GM18508 (cell line): ENCODE measurements around the gene RPL13.
"Not testable (repeated sequence)": the region's sequence is repeated elsewhere in the genome, so short reads cannot be mapped to it uniquely, and the experiment has no call there.

Source experiments
- ATAC-seq: cut with Tn5 transposase; IDR thresholded peaks from one replicate; pipeline ENCODE4 v1.9.1; 2021; ENCODE audit warnings: moderate number of reproducible peaks; ENCODE audit not compliant: insufficient read depth, unreplicated experiment

The RPL13 gene

GRCh38 chr16:89561884-89562599 is 1.6 kb downstream of the RPL13 start:
- ATAC-seq = no peak

- ATAC-seq = no peak
These were observed 2.5 kb downstream of the RPL13 start for GRCh38 chr16:89562939-89563338.

GRCh38 chr16:89563639-89564392 is 3.3 kb downstream of the RPL13 start:
- ATAC-seq = no peak

GRCh38 chr16:89564476-89565255 is 4.2 kb downstream of the RPL13 start:
- ATAC-seq = no peak

- ATAC-seq = no peak
These were observed 4.7 kb downstream of the RPL13 start for GRCh38 chr16:89565256-89565505.

- no peak for ATAC-seq
These were observed 5.3 kb downstream of the RPL13 start for GRCh38 chr16:89565506-89566372.

- ATAC-seq = no peak
These were observed 7.4 kb downstream of the RPL13 start for GRCh38 chr16:89567656-89568594.

- ATAC-seq = no peak
These were observed 9.2 kb downstream of the RPL13 start for GRCh38 chr16:89569506-89570341.

- no peak for ATAC-seq
These were observed 10.0 kb downstream of the RPL13 start for GRCh38 chr16:89570342-89570923.

GRCh38 chr16:89570983-89571598 is 10.6 kb downstream of the RPL13 start:
- ATAC-seq = not testable (repeated sequence)

- no peak for ATAC-seq
These were observed 11.2 kb downstream of the RPL13 start for GRCh38 chr16:89571636-89572035.

- ATAC-seq = no peak
These were observed 11.6 kb downstream of the RPL13 start for GRCh38 chr16:89572073-89572484.

GRCh38 chr16:89572485-89573205 is 12.2 kb downstream of the RPL13 start:
- ATAC-seq = no peak

GRCh38 chr16:89573826-89574680 is 13.6 kb downstream of the RPL13 start:
- ATAC-seq = no peak

GRCh38 chr16:89574681-89575246 is 14.3 kb downstream of the RPL13 start:
- no peak for ATAC-seq
